Activated T-helper 17 cell treated with anti-CD3 and anti-CD28 coated beads, Interleukin-2, amount 50 U/mL, for 72 hours (primary cell): ENCODE data around the gene ZC4H2. TPM values are rescaled to one million over a fixed set of nuclear protein-coding genes. Genes with fewer than 3 reads are reported as not detected.
A peak's percentile ranks its signal among the peaks of the same experiment; 100 is the strongest.
"Not testable (repeated sequence)": the region's sequence is repeated elsewhere in the genome, so short reads cannot be mapped to it uniquely, and the experiment has no call there.

Source experiments
- ATAC-seq: fragments of 150-1000 bp; cut with Tn5 transposase; replicated peaks from 2 replicates; pipeline ENCODE4 v1.10.0; 2021; ENCODE audit warnings: mild to moderate bottlenecking, moderate library complexity
- H3K27ac Mint-ChIP-seq: one replicate; pipeline ENCODE4 v1.8.0; 2022; ENCODE audit warnings: mixed read lengths
- H3K27me3 Mint-ChIP-seq: one replicate; pipeline ENCODE4 v1.8.0; 2022; ENCODE audit warnings: mixed read lengths
- H3K36me3 Mint-ChIP-seq: one replicate; pipeline ENCODE4 v1.8.0; 2022; ENCODE audit warnings: low read depth, mild to moderate bottlenecking, mixed read lengths
- H3K4me1 Mint-ChIP-seq: one replicate; pipeline ENCODE4 v1.8.0; 2022; ENCODE audit warnings: mixed read lengths
- H3K4me3 Mint-ChIP-seq: one replicate; pipeline ENCODE4 v1.8.0; 2022; ENCODE audit warnings: mild to moderate bottlenecking, mixed read lengths
- H3K9me3 Mint-ChIP-seq: one replicate; pipeline ENCODE4 v1.8.0; 2022; ENCODE audit warnings: mixed read lengths
- total RNA-seq, 2 donors: library from RNA; stranded (reverse); gene quantifications; one replicate each; pipeline ENCODE4 v1.2.3, GENCODE V29; 2022

ZC4H2 gene
- 10 to 100 TPM in 1 of 2 donors, 1 to 10 TPM in 1; 8.2 to 10.4 TPM for total RNA-seq

GRCh38 chrX:64975989-64976672, at the start of gene ZC4H2:
TSS of gene ZC4H2 (minus strand) at chrX:64976450. CDS start at chrX:64976377, 73 bp downstream.
- H3K27me3 Mint-ChIP-seq = no peaks in the 10 kb centered on the region
- peak within 1 kb of the TSS; percentile 88 for H3K27ac Mint-ChIP-seq
- H3K4me3 Mint-ChIP-seq = peak within 1 kb of the TSS; percentile 96
- peaks cover 9% of the 10 kb centered on the region for H3K4me1 Mint-ChIP-seq
- H3K36me3 Mint-ChIP-seq = peaks cover 4% of the 10 kb centered on the region
- H3K9me3 Mint-ChIP-seq = no peaks in the 10 kb centered on the region
- peak; percentile 96 for ATAC-seq

DNA sequence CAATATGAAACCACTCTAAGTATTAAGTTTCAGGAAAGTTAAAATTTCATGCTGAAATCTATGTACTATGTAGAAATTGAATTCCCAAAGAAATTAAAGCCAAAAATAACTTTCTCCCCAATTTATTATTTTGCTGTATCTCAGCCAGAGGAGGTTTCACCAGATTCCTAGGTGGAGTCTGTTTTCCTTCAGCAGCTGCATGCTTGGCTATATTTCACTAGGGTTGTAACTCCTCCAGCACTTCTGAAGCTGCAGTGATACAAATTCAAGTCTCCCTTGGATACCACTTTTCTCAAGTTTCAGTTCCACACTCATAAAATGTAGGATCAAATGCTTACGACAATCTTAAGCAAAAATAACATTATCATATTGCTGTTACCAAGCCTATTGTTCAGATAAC, 41.2 kb upstream of the ZC4H2 start:
- ATAC-seq = no peak
- Mint-ChIP-seq H3K4me3 (no peak overlapping the region), H3K27me3 (no peaks in the 10 kb centered on the region), H3K27ac (no peak overlapping the region), H3K9me3 (peaks cover 9% of the 10 kb centered on the region), H3K4me1 (no peaks in the 10 kb centered on the region), H3K36me3 (no peaks in the 10 kb centered on the region)

- no peaks in the 10 kb centered on the region for H3K36me3 Mint-ChIP-seq
- no peak for ATAC-seq
- H3K27ac Mint-ChIP-seq = no peak overlapping the region
- no peaks in the 10 kb centered on the region for H3K27me3 Mint-ChIP-seq
- no peaks in the 10 kb centered on the region for H3K4me1 Mint-ChIP-seq
- no peaks in the 10 kb centered on the region for H3K9me3 Mint-ChIP-seq
- H3K4me3 Mint-ChIP-seq = no peak overlapping the region
Observed at GRCh38 chrX:65014230-65014629, 38.0 kb upstream of the ZC4H2 start.

- no peaks in the 10 kb centered on the region for H3K36me3 Mint-ChIP-seq
- no peak overlapping the region for H3K27ac Mint-ChIP-seq
- H3K4me3 Mint-ChIP-seq = no peak overlapping the region
- H3K9me3 Mint-ChIP-seq = no peaks in the 10 kb centered on the region
- H3K27me3 Mint-ChIP-seq = no peaks in the 10 kb centered on the region
- no peak for ATAC-seq
- H3K4me1 Mint-ChIP-seq = no peaks in the 10 kb centered on the region
Observed at GRCh38 chrX:65009459-65009858, 33.2 kb upstream of the ZC4H2 start.

- H3K4me1 Mint-ChIP-seq, H3K9me3 Mint-ChIP-seq, H3K4me3 Mint-ChIP-seq, ATAC-seq, H3K27ac Mint-ChIP-seq, H3K27me3 Mint-ChIP-seq, H3K36me3 Mint-ChIP-seq: not testable (repeated sequence)
Observed at GRCh38 chrX:65002208-65002607, 26.0 kb upstream of the ZC4H2 start.

DNA sequence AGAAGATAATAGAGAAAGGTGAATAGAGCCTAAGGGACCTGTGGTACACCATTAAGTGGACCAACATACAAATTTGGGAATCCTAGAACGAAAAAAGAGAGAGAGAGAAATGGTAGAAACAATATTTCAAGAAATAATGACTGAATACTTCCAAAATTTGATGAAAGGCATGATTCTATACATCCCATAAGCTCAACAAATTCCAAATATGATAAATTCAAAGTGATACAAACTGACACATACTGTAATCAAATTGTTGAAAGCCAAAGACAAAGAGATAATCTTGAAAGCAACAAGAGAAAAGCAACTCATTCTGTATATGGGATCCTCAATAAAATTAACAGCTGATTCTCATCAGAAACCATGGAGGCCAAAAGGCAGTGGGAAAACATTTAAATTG, 20.6 kb upstream of the ZC4H2 start:
- no peaks in the 10 kb centered on the region for H3K36me3 Mint-ChIP-seq
- no peaks in the 10 kb centered on the region for H3K27me3 Mint-ChIP-seq
- no peaks in the 10 kb centered on the region for H3K9me3 Mint-ChIP-seq
- H3K4me3 Mint-ChIP-seq = no peak overlapping the region
- H3K27ac Mint-ChIP-seq = no peak overlapping the region
- no peaks in the 10 kb centered on the region for H3K4me1 Mint-ChIP-seq
- no peak for ATAC-seq

DNA sequence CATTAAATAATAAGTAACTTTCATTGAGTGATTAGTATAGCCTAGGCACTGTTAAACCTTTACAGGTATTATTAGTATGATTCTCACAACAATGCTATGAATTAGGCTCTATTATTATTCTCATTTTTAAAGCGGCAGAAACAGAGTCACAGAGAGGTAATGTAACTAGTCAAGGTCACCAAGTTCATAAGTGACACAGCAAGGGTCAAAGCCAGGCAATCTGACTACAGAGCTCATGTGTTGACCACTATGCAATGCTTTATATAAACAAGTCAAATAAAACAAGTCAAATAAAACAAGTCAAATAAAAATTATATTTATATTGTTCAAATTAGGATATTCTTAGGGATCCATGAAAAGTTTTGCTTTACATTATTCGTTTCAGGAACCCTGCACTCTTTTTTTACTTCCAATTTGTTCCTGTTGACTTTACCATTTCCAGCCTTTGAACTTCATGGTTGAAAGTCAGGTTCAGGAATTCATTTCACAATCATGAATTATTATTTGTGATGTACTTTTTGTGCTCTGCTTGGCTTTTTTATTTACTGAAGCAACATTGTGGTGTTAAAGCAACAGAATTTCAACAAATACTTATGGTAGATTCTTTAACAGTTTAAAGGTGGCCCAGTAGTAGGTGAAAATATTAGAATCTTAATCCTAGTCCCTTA, 18.0 kb upstream of the ZC4H2 start:
- Mint-ChIP-seq H3K27ac (no peak overlapping the region), H3K4me1 (no peaks in the 10 kb centered on the region)

DNA sequence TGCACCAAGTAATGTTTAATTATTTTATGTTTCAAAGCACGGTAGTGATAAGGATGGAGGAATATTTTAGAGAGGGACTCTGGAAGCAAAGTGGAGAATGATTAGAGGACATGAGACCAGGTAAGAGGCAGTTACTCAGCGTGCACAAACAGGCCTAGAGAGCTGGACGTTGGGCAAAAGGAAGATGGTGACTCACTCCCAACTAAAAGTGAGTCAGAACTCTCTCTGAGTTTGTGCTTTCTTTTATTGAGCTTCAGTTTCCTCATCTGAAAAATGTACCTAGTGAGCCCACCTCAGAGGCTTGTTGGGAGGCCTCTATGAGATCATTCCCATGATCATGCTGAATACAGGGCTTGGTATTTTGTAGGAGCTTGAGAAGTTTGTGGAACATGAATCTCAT, 1.6 kb upstream of the ZC4H2 start:
- Mint-ChIP-seq H3K36me3 (no peaks in the 10 kb centered on the region), H3K4me3 (no peak overlapping the region), H3K4me1 (peaks cover 9% of the 10 kb centered on the region), H3K27ac (no peak overlapping the region), H3K9me3 (no peaks in the 10 kb centered on the region), H3K27me3 (no peaks in the 10 kb centered on the region)
- peak; percentile 26 for ATAC-seq

More for the DNA sequence above, 18.0 kb upstream of the ZC4H2 start:
- no peak for ATAC-seq
- Mint-ChIP-seq H3K4me3 (no peak overlapping the region), H3K27me3 (no peaks in the 10 kb centered on the region), H3K9me3 (no peaks in the 10 kb centered on the region), H3K36me3 (no peaks in the 10 kb centered on the region)

GRCh38 chrX:64977051-64977450, 801 bp upstream of the ZC4H2 start:
- H3K9me3 Mint-ChIP-seq = no peaks in the 10 kb centered on the region
- no peaks in the 10 kb centered on the region for H3K36me3 Mint-ChIP-seq
- H3K4me1 Mint-ChIP-seq = peaks cover 9% of the 10 kb centered on the region
- H3K4me3 Mint-ChIP-seq = peak overlapping the region; percentile 96
- ATAC-seq = no peak
- no peaks in the 10 kb centered on the region for H3K27me3 Mint-ChIP-seq
- H3K27ac Mint-ChIP-seq = no peak overlapping the region

GRCh38 chrX:64976673-64977040, 407 bp upstream of the ZC4H2 start:
- Mint-ChIP-seq H3K9me3 (no peaks in the 10 kb centered on the region), H3K36me3 (no peaks in the 10 kb centered on the region), H3K27me3 (no peaks in the 10 kb centered on the region), H3K27ac (peak overlapping the region; percentile 88), H3K4me1 (peaks cover 9% of the 10 kb centered on the region), H3K4me3 (peak overlapping the region; percentile 96)
- no peak for ATAC-seq

DNA sequence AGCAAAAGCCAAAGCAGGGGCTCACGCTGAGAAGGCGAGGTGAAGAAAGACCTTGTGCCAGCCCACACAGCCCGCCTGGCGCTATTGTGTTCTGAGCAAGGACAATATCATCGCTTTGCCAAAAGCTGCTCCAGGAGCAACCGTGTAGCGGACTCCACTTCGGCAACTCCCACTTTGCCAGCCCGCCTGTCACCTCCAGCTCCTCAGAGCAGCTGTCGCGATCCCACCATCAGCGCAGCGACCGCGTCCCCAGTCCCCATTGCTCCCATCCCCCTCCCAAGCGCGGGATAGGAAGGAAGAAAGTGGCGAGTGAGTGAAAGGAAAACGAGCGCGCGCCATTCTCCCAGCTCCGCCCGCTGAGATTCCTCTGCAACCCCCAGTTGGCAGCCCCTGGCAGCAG, 759 bp downstream of the ZC4H2 start:
- H3K4me3 Mint-ChIP-seq = peak overlapping the region; percentile 96
- peak overlapping the region; percentile 88 for H3K27ac Mint-ChIP-seq
- no peaks in the 10 kb centered on the region for H3K27me3 Mint-ChIP-seq
- ATAC-seq = peak; percentile 51
- H3K9me3 Mint-ChIP-seq = no peaks in the 10 kb centered on the region
- peaks cover 9% of the 10 kb centered on the region for H3K4me1 Mint-ChIP-seq
- H3K36me3 Mint-ChIP-seq = peaks cover 6% of the 10 kb centered on the region

DNA sequence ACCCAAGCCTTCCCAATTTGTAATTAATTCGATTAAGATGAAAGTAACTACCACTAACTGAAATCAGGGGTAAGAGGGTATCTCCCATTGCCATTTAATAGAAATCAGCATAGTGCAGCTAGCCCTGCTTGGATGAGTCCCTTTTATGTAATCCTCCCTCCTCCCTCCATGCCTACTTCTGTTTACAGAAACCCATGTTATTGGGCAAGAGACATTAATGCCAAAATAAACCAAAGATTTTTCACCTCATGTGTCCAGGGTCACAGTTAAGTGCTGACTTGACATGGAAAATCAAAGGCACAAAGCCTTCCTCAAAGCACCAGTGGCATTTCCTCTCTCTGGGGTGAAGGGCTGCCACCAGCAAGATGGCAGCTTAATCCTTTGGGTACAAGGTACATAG, 50.8 kb downstream of the ZC4H2 start:
- ATAC-seq = no peak
- Mint-ChIP-seq H3K9me3 (peaks cover 4% of the 10 kb centered on the region), H3K27ac (no peak overlapping the region), H3K4me1 (no peaks in the 10 kb centered on the region), H3K36me3 (peaks cover 6% of the 10 kb centered on the region), H3K27me3 (no peaks in the 10 kb centered on the region), H3K4me3 (no peak overlapping the region)

GRCh38 chrX:64908121-64908520, 68.1 kb downstream of the ZC4H2 start:
- H3K36me3 Mint-ChIP-seq = peaks cover 36% of the 10 kb centered on the region
- peaks cover 11% of the 10 kb centered on the region for H3K9me3 Mint-ChIP-seq
- H3K27me3 Mint-ChIP-seq = no peaks in the 10 kb centered on the region
- H3K27ac Mint-ChIP-seq = no peak overlapping the region
- no peak overlapping the region for H3K4me3 Mint-ChIP-seq
- no peaks in the 10 kb centered on the region for H3K4me1 Mint-ChIP-seq
- no peak for ATAC-seq

GRCh38 chrX:64894454-64895038, 81.7 kb downstream of the ZC4H2 start:
- peak; percentile 59 for ATAC-seq
- H3K4me3 Mint-ChIP-seq = no peak overlapping the region

DNA sequence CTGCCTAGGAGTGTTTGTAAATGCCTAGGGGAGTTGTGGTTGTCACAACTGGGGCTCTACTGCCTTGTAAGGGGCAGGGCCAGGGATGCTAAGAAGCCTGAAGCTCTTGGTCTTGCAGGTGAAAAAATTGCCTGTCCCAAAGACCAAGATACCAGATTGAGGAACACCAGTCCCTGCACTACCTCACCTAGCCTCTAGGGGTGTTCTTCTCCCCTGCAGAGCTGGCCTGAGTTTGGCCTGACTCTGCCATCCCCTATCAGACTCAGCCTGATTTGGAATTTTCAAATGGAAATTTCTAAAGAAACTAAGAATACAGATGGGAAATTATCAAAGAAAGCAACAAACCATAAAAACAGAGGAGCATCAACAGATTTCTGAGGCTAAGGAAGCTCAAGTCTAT, 90.4 kb downstream of the ZC4H2 start:
- Mint-ChIP-seq H3K27ac (no peak overlapping the region), H3K4me1 (no peaks in the 10 kb centered on the region), H3K27me3 (no peaks in the 10 kb centered on the region), H3K4me3 (no peak overlapping the region), H3K9me3 (no peaks in the 10 kb centered on the region), H3K36me3 (no peaks in the 10 kb centered on the region)
- no peak for ATAC-seq

More at GRCh38 chrX:64894454-64895038, 81.7 kb downstream of the ZC4H2 start:
- Mint-ChIP-seq H3K36me3 (no peaks in the 10 kb centered on the region), H3K27me3 (no peaks in the 10 kb centered on the region), H3K9me3 (no peaks in the 10 kb centered on the region), H3K4me1 (no peaks in the 10 kb centered on the region), H3K27ac (no peak overlapping the region)
